Measurements from ENCODE around the gene CBR1.

CBR1 gene

GRCh38 chr21:36069713-36070583 is at the start of gene CBR1:
CBR1 (plus strand) TSS chr21:36070024; CDS start chr21:36070116, 92 bp downstream.
- peak; percentile 91 for DNase-seq

- DNase-seq = no peak
Measured at GRCh38 chr21:36021251-36021837, 48.5 kb upstream of the CBR1 start.

- no peak for DNase-seq
Measured at GRCh38 chr21:36022427-36023091, 47.3 kb upstream of the CBR1 start.

- no peak for DNase-seq
Measured at GRCh38 chr21:36023092-36023480, 46.7 kb upstream of the CBR1 start.

GRCh38 chr21:36024782-36025181 is 45.0 kb upstream of the CBR1 start:
- DNase-seq = no peak

GRCh38 chr21:36027347-36027746 is 42.5 kb upstream of the CBR1 start:
- no peak for DNase-seq

GRCh38 chr21:36028127-36029069 is 41.4 kb upstream of the CBR1 start:
- peak; percentile 76 for DNase-seq

GRCh38 chr21:36029309-36029708 is 40.5 kb upstream of the CBR1 start:
- no peak for DNase-seq

- no peak for DNase-seq
Measured at GRCh38 chr21:36030581-36031189, 39.1 kb upstream of the CBR1 start.

GRCh38 chr21:36032647-36033406 is 37.0 kb upstream of the CBR1 start:
- DNase-seq = no peak

GRCh38 chr21:36034211-36034913 is 35.5 kb upstream of the CBR1 start:
- DNase-seq = no peak

GRCh38 chr21:36035381-36035791 is 34.4 kb upstream of the CBR1 start:
- no peak for DNase-seq

GRCh38 chr21:36038701-36039497 is 30.9 kb upstream of the CBR1 start:
- DNase-seq = no peak

GRCh38 chr21:36039861-36040260 is 30.0 kb upstream of the CBR1 start:
- no peak for DNase-seq

GRCh38 chr21:36040389-36040788 is 29.4 kb upstream of the CBR1 start:
- no peak for DNase-seq

- DNase-seq = no peak
Measured at GRCh38 chr21:36041910-36042309, 27.9 kb upstream of the CBR1 start.

GRCh38 chr21:36044056-36044455 is 25.8 kb upstream of the CBR1 start:
- no peak for DNase-seq

GRCh38 chr21:36045993-36046392 is 23.8 kb upstream of the CBR1 start:
- no peak for DNase-seq

GRCh38 chr21:36047139-36047538 is 22.7 kb upstream of the CBR1 start:
- DNase-seq = no peak

GRCh38 chr21:36048357-36048756 is 21.5 kb upstream of the CBR1 start:
- peak; percentile 37 for DNase-seq

All from stimulated activated CD8-positive, alpha-beta memory T cell treated with anti-CD3 and anti-CD28 coated beads, Interleukin-4, amount 100 ng/mL, for 48 hours (primary cell).